Measurements from ENCODE around the gene OGFOD2. TPM values are rescaled to one million over a fixed set of nuclear protein-coding genes. Genes with fewer than 3 reads are reported as not detected.

Gene OGFOD2
- total RNA-seq, 2 donors from 2014 or later = 26.3 to 27.6 TPM

- intact Hi-C loops (cut with DNase I) = no loop called here
- Histone ChIP-seq H3K9me3 (no peaks in the 10 kb centered on the region), H3K27ac (no peak overlapping the region), H3K36me3 (no peaks in the 10 kb centered on the region), H3K4me1 (replicated peaks) (no peaks in the 10 kb centered on the region), H3K4me3 (no peak overlapping the region), H3K27me3 (replicated peaks; ENCODE audit: insufficient read depth) (no peaks in the 10 kb centered on the region)
- no peak for DNase-seq (ENCODE audit: low spot score)
- 92% methylated on average over 18 of the region's 18 CpGs for WGBS
- TF ChIP-seq CTCF (IDR thresholded peaks at IDR 0.05) (no peak), POLR2A (IDR thresholded peaks at IDR 0.05) (no peak), POLR2AphosphoS5 (IDR thresholded peaks at IDR 0.05) (no peak)
Measured at GRCh38 chr12:123021688-123022604, 46.9 kb downstream of the OGFOD2 start.

- no peak overlapping the region for H3K4me3 ChIP-seq
- 88% methylated on average over 5 of the region's 5 CpGs for whole genome bisulfite sequencing
- TF ChIP-seq POLR2AphosphoS5 (IDR thresholded peaks at IDR 0.05) = no peak
- H3K27ac ChIP-seq = no peak overlapping the region
- H3K36me3 ChIP-seq = peaks cover 0 to 1% of the 10 kb centered on the region in 2 donors
- no peaks in the 10 kb centered on the region for H3K4me1 ChIP-seq (replicated peaks)
- intact Hi-C loops (cut with DNase I) = no loop called here
- DNase-seq (ENCODE audit: low spot score) = no peak
- no peaks in the 10 kb centered on the region for H3K27me3 ChIP-seq (replicated peaks; ENCODE audit: insufficient read depth)
- H3K9me3 ChIP-seq = no peaks in the 10 kb centered on the region
Measured at GRCh38 chr12:123022846-123023245, 47.8 kb downstream of the OGFOD2 start.

- WGBS = 65% methylated on average over 9 of the region's 9 CpGs
- Histone ChIP-seq H3K9me3 (no peaks in the 10 kb centered on the region), H3K27ac (no peak overlapping the region), H3K4me1 (replicated peaks) (no peaks in the 10 kb centered on the region), H3K36me3 (peaks cover 0 to 5% of the 10 kb centered on the region in 2 donors), H3K27me3 (replicated peaks; ENCODE audit: insufficient read depth) (no peaks in the 10 kb centered on the region), H3K4me3 (no peak overlapping the region)
- no peak for DNase-seq (ENCODE audit: low spot score)
- intact Hi-C loops (cut with DNase I) = no loop called here
- no peak for TF ChIP-seq POLR2AphosphoS5 (IDR thresholded peaks at IDR 0.05)
- TF ChIP-seq POLR2A (IDR thresholded peaks at IDR 0.05) = no peak
- TF ChIP-seq CTCF (IDR thresholded peaks at IDR 0.05) = no peak
Measured at GRCh38 chr12:123024819-123025391, 49.9 kb downstream of the OGFOD2 start.

GRCh38 chr12:123026094-123026853 is 51.2 kb downstream of the OGFOD2 start:
- TF ChIP-seq CTCF (IDR thresholded peaks at IDR 0.05) (no peak), POLR2AphosphoS5 (IDR thresholded peaks at IDR 0.05) (no peak), POLR2A (IDR thresholded peaks at IDR 0.05) (no peak)
- intact Hi-C loops (cut with DNase I) = no loop called here
- no peaks in the 10 kb centered on the region for H3K9me3 ChIP-seq
- H3K36me3 ChIP-seq = peaks cover 0 to 5% of the 10 kb centered on the region in 2 donors
- H3K4me1 ChIP-seq (replicated peaks) = no peaks in the 10 kb centered on the region
- H3K27ac ChIP-seq = no peak overlapping the region
- no peak for DNase-seq (ENCODE audit: low spot score)
- no peaks in the 10 kb centered on the region for H3K27me3 ChIP-seq (replicated peaks; ENCODE audit: insufficient read depth)
- H3K4me3 ChIP-seq = no peak overlapping the region
- 81% methylated on average over 9 of the region's 9 CpGs for WGBS
